Subcutaneous abdominal adipose tissue (tissue), 5 donors: ENCODE data around the gene POU2F3.
"Not testable (repeated sequence)": the region's sequence is repeated elsewhere in the genome, so short reads cannot be mapped to it uniquely, and the experiment has no call there.

ENCODE experiments used
- H3K27ac ChIP-seq: one replicate; pipeline ENCODE4 v1.7.0; 2013; ENCODE audit warnings: low read depth, mild to moderate bottlenecking, inconsistent platforms, low read length, moderate library complexity
- H3K27me3 ChIP-seq, 5 donors: one replicate each; pipeline ENCODE4 v1.7.0; 2013; ENCODE audit warnings: low read length in 5 of 5, inconsistent platforms in 1 of 5; ENCODE audit not compliant: control insufficient read depth in 5 of 5, insufficient read depth in 4 of 5
- H3K36me3 ChIP-seq, 5 donors: one replicate each; pipeline ENCODE4 v1.7.0; 2013; ENCODE audit warnings: low read length in 5 of 5; ENCODE audit not compliant: control insufficient read depth in 5 of 5, insufficient read depth in 5 of 5
- H3K4me1 ChIP-seq, 5 donors: one replicate each; pipeline ENCODE4 v1.7.0; 2013; ENCODE audit warnings: low read length in 5 of 5, mild to moderate bottlenecking in 3 of 5, moderate library complexity in 1 of 5; ENCODE audit not compliant: control insufficient read depth in 5 of 5, insufficient read depth in 5 of 5
- H3K4me3 ChIP-seq, 5 donors: one replicate each; pipeline ENCODE4 v1.7.0; 2013; ENCODE audit warnings: low read length in 5 of 5, low read depth in 1 of 5
- H3K9ac ChIP-seq, 5 donors: one replicate each; pipeline ENCODE4 v1.7.0; 2013; ENCODE audit warnings: low read length in 5 of 5, mild to moderate bottlenecking in 4 of 5, moderate library complexity in 3 of 5
- H3K9me3 ChIP-seq, 5 donors: one replicate each; pipeline ENCODE4 v1.7.0; 2013; ENCODE audit warnings: low read length in 5 of 5; ENCODE audit not compliant: control insufficient read depth in 5 of 5
- donor health status: healthy.
- donor health status: healthy.
- donor health status: healthy.
- donor health status: healthy.
- donor health status: healthy.

POU2F3 gene

GRCh38 chr11:120273432-120273831 lies 33.5 kb downstream of the POU2F3 start:
- Histone ChIP-seq H3K27me3 (peaks cover 0 to 11% (median 9%) of the 10 kb centered on the region in 5 donors), H3K36me3 (no peaks in the 10 kb centered on the region), H3K9ac (no peak overlapping the region), H3K27ac (no peak overlapping the region), H3K4me3 (no peak overlapping the region), H3K4me1 (peaks cover 0 to 2% (median 0%) of the 10 kb centered on the region in 5 donors), H3K9me3 (no peaks in the 10 kb centered on the region)

- not testable (repeated sequence) for H3K4me3 ChIP-seq, H3K9me3 ChIP-seq, H3K4me1 ChIP-seq, H3K36me3 ChIP-seq, H3K27ac ChIP-seq, H3K9ac ChIP-seq
- peaks cover 0 to 11% (median 6%) of the 10 kb centered on the region in 5 donors for H3K27me3 ChIP-seq
These were observed 34.0 kb downstream of the POU2F3 start for GRCh38 chr11:120273956-120274355.

- Histone ChIP-seq H3K4me1 (no peaks in the 10 kb centered on the region), H3K27me3 (peaks cover 0 to 3% (median 0%) of the 10 kb centered on the region in 5 donors), H3K27ac (no peak overlapping the region)
These were observed 39.6 kb downstream of the POU2F3 start for GRCh38 chr11:120279502-120279901.

GRCh38 chr11:120280600-120281051 lies 40.7 kb downstream of the POU2F3 start:
- Histone ChIP-seq H3K9ac (no peak overlapping the region), H3K36me3 (no peaks in the 10 kb centered on the region), H3K4me1 (no peaks in the 10 kb centered on the region), H3K27me3 (peaks cover 0 to 3% (median 0%) of the 10 kb centered on the region in 5 donors), H3K27ac (no peak overlapping the region), H3K4me3 (no peak overlapping the region), H3K9me3 (no peaks in the 10 kb centered on the region)

More at GRCh38 chr11:120279502-120279901, 39.6 kb downstream of the POU2F3 start:
- Histone ChIP-seq H3K9ac (no peak overlapping the region), H3K4me3 (no peak overlapping the region), H3K9me3 (no peaks in the 10 kb centered on the region), H3K36me3 (no peaks in the 10 kb centered on the region)

GRCh38 chr11:120281143-120281795 lies 41.3 kb downstream of the POU2F3 start:
- no peak overlapping the region for H3K4me3 ChIP-seq
- no peaks in the 10 kb centered on the region for H3K4me1 ChIP-seq
- H3K9ac ChIP-seq, result no peak overlapping the region
- H3K36me3 ChIP-seq, result no peaks in the 10 kb centered on the region
- H3K27ac ChIP-seq, result no peak overlapping the region
- H3K27me3 ChIP-seq, result peaks cover 0 to 3% (median 0%) of the 10 kb centered on the region in 5 donors
- H3K9me3 ChIP-seq, result no peaks in the 10 kb centered on the region

- Histone ChIP-seq H3K4me3 (no peak overlapping the region), H3K27ac (no peak overlapping the region), H3K9ac (no peak overlapping the region), H3K36me3 (no peaks in the 10 kb centered on the region), H3K4me1 (no peaks in the 10 kb centered on the region), H3K9me3 (no peaks in the 10 kb centered on the region), H3K27me3 (peaks cover 0 to 3% (median 0%) of the 10 kb centered on the region in 5 donors)
These were observed 43.2 kb downstream of the POU2F3 start for GRCh38 chr11:120283124-120283523.

GRCh38 chr11:120284272-120284671 lies 44.3 kb downstream of the POU2F3 start:
- peaks cover 0 to 3% (median 0%) of the 10 kb centered on the region in 5 donors for H3K27me3 ChIP-seq
- no peak overlapping the region for H3K27ac ChIP-seq
- H3K9me3 ChIP-seq, result no peaks in the 10 kb centered on the region
- peaks cover 0 to under 1% (median 0%) of the 10 kb centered on the region in 5 donors for H3K4me1 ChIP-seq
- H3K36me3 ChIP-seq, result no peaks in the 10 kb centered on the region
- H3K4me3 ChIP-seq, result no peak overlapping the region
- H3K9ac ChIP-seq, result no peak overlapping the region

- no peak overlapping the region for H3K4me3 ChIP-seq
- peaks cover 0 to 3% (median 0%) of the 10 kb centered on the region in 5 donors for H3K4me1 ChIP-seq
- H3K36me3 ChIP-seq, result no peaks in the 10 kb centered on the region
- H3K9ac ChIP-seq, result no peak overlapping the region
- no peaks in the 10 kb centered on the region for H3K9me3 ChIP-seq
- no peak overlapping the region for H3K27ac ChIP-seq
- H3K27me3 ChIP-seq, result peaks cover 0 to 3% (median 3%) of the 10 kb centered on the region in 5 donors
These were observed 45.3 kb downstream of the POU2F3 start for GRCh38 chr11:120285256-120285655.

GRCh38 chr11:120288021-120288420 lies 48.1 kb downstream of the POU2F3 start:
- H3K9ac ChIP-seq, result no peak overlapping the region
- no peaks in the 10 kb centered on the region for H3K36me3 ChIP-seq
- peaks cover 0 to 3% (median 0%) of the 10 kb centered on the region in 5 donors for H3K4me1 ChIP-seq
- no peaks in the 10 kb centered on the region for H3K9me3 ChIP-seq
- no peak overlapping the region for H3K27ac ChIP-seq
- peaks cover 0 to 10% (median 3%) of the 10 kb centered on the region in 5 donors for H3K27me3 ChIP-seq
- no peak overlapping the region for H3K4me3 ChIP-seq

- Histone ChIP-seq H3K9me3 (no peaks in the 10 kb centered on the region), H3K4me1 (peaks cover 0 to 3% (median 0%) of the 10 kb centered on the region in 5 donors), H3K27me3 (peaks cover 3 to 20% (median 13%) of the 10 kb centered on the region in 5 donors), H3K36me3 (no peaks in the 10 kb centered on the region), H3K9ac (no peak overlapping the region), H3K27ac (no peak overlapping the region), H3K4me3 (no peak overlapping the region)
These were observed 49.5 kb downstream of the POU2F3 start for GRCh38 chr11:120289426-120289825.
